Measurements from ENCODE around the gene OR52K2.

- no peak for TF ChIP-seq POLR2A (IDR thresholded peaks at IDR 0.05)
- TF ChIP-seq CTCF (IDR thresholded peaks at IDR 0.05): no peak
- TF ChIP-seq POLR2AphosphoS5 (IDR thresholded peaks at IDR 0.05): no peak
- TF ChIP-seq EP300 (IDR thresholded peaks at IDR 0.05; ENCODE audit: low read depth): no peak
These were observed 35.2 kb downstream of the OR52K2 start for GRCh38 chr11:4484310-4484709.

Measured in transverse colon (tissue), 4 donors.